Thoracic aorta (tissue), 2 donors: ENCODE measurements around the gene S100A5. TPM values are rescaled to one million over a fixed set of nuclear protein-coding genes. Genes with fewer than 3 reads are reported as not detected.

ENCODE experiments used
- ATAC-seq: fragments of 150-250 bp; one replicate; pipeline ENCODE4 v1.8.0; 2017; ENCODE audit warnings: low read depth; ENCODE audit not compliant: insufficient number of reproducible peaks, low FRiP score
- DNase-seq: peaks from one replicate; pipeline ENCODE4 v3.0.0-alpha.2; 2020; ENCODE audit warnings: low spot score
- H3K27ac ChIP-seq, 2 donors: fragments of 200-600 bp; sonication (generic); 1 replicate in 1 of 2; 2 replicates in 1 of 2; pipeline ENCODE4 v1.5.1; 2016; ENCODE audit warnings: mild to moderate bottlenecking in 2 of 2, moderate library complexity in 2 of 2
- H3K27me3 ChIP-seq: fragments of 200-600 bp; sonication (generic); replicated peaks from 2 replicates; pipeline ENCODE4 v1.6.0; 2016; ENCODE audit warnings: mild to moderate bottlenecking; ENCODE audit not compliant: insufficient read depth
- H3K36me3 ChIP-seq: fragments of 200-600 bp; sonication (generic); one replicate; pipeline ENCODE4 v1.5.1; 2016
- H3K4me1 ChIP-seq, 2 donors: fragments of 200-600 bp; sonication (generic); 1 replicate in 1 of 2; 2 replicates in 1 of 2; pipeline versions ENCODE4 v1.5.1 to v1.6.0; 2016; ENCODE audit warnings: low read depth in 2 of 2, mild to moderate bottlenecking in 1 of 2; ENCODE audit not compliant: control insufficient read depth in 1 of 2
- H3K4me3 ChIP-seq: fragments of 200-600 bp; sonication (generic); 2 replicates; pipeline ENCODE4 v1.5.1; 2016; ENCODE audit warnings: mild to moderate bottlenecking
- H3K9me3 ChIP-seq: fragments of 200-600 bp; sonication (generic); 2 replicates; pipeline ENCODE4 v1.5.1; 2016
- CTCF ChIP-seq: fragments of 200-600 bp; sonication (generic); IDR thresholded peaks from one replicate; pipeline ENCODE4 v1.5.1; 2019; ENCODE audit warnings: antibody characterized with exemption
- total RNA-seq, 2 donors: library from RNA; depleted of rRNA; stranded (reverse); fragments of >200 nt; gene quantifications; one replicate each; pipeline versions ENCODE4 v1.1.0 to v1.2.3, GENCODE V29; 2016

S100A5 gene
- total RNA-seq, 2 donors from 2014 or later = not detected

- ATAC-seq = no peak
- no peak for DNase-seq
- Histone ChIP-seq H3K4me1 (peaks cover 0 to 13% of the 10 kb centered on the region in 2 donors), H3K9me3 (no peaks in the 10 kb centered on the region), H3K27ac (no peak overlapping the region), H3K36me3 (no peaks in the 10 kb centered on the region), H3K27me3 (no peaks in the 10 kb centered on the region), H3K4me3 (no peak overlapping the region)
- TF ChIP-seq CTCF = no peak
Observed at GRCh38 chr1:153513023-153513422, 27.7 kb downstream of the S100A5 start.

GRCh38 chr1:153510984-153511410, 29.7 kb downstream of the S100A5 start:
- Histone ChIP-seq H3K4me3 (no peak overlapping the region), H3K4me1 (peaks cover 16 to 33% of the 10 kb centered on the region in 2 donors), H3K27me3 (no peaks in the 10 kb centered on the region), H3K36me3 (no peaks in the 10 kb centered on the region), H3K9me3 (no peaks in the 10 kb centered on the region), H3K27ac (no peak overlapping the region)
- peak; percentile 89 for TF ChIP-seq CTCF
- ATAC-seq (no peak), DNase-seq (no peak)

GRCh38 chr1:153509729-153510354, 30.9 kb downstream of the S100A5 start:
- H3K9me3 ChIP-seq = no peaks in the 10 kb centered on the region
- H3K27me3 ChIP-seq = no peaks in the 10 kb centered on the region
- peak; percentile 42 for TF ChIP-seq CTCF
- H3K27ac ChIP-seq = no peak overlapping the region
- no peak overlapping the region for H3K4me3 ChIP-seq
- no peaks in the 10 kb centered on the region for H3K36me3 ChIP-seq
- no peak for ATAC-seq
- H3K4me1 ChIP-seq = peaks cover 24 to 41% of the 10 kb centered on the region in 2 donors
- DNase-seq = no peak

- DNase-seq (no peak), ATAC-seq (no peak)
- no peaks in the 10 kb centered on the region for H3K9me3 ChIP-seq
- no peak overlapping the region for H3K27ac ChIP-seq
- no peak overlapping the region for H3K4me3 ChIP-seq
- H3K4me1 ChIP-seq = peaks cover 24 to 41% of the 10 kb centered on the region in 2 donors
- no peaks in the 10 kb centered on the region for H3K27me3 ChIP-seq
- TF ChIP-seq CTCF = no peak
- H3K36me3 ChIP-seq = no peaks in the 10 kb centered on the region
Observed at GRCh38 chr1:153509036-153509435, 31.7 kb downstream of the S100A5 start.

GRCh38 chr1:153507926-153508583, 32.7 kb downstream of the S100A5 start:
- H3K27me3 ChIP-seq = no peaks in the 10 kb centered on the region
- TF ChIP-seq CTCF = no peak
- H3K9me3 ChIP-seq = no peaks in the 10 kb centered on the region
- H3K4me3 ChIP-seq = no peak overlapping the region
- no peaks in the 10 kb centered on the region for H3K36me3 ChIP-seq
- no peak for ATAC-seq
- peaks cover 24 to 41% of the 10 kb centered on the region in 2 donors for H3K4me1 ChIP-seq
- DNase-seq = no peak
- H3K27ac ChIP-seq = peak overlapping the region; percentile 85 to 92
